HL-60 (cell line): ENCODE measurements around the gene SSTR5.

Experiments
- GABPA ChIP-seq: IDR thresholded peaks from 2 replicates; pipeline ENCODE4 v1.6.1; 2012; ENCODE audit warnings: low read depth
- POLR2AphosphoS5 ChIP-seq: IDR thresholded peaks from 2 replicates; pipeline ENCODE4 v1.6.1; 2012; ENCODE audit warnings: low read depth
- REST ChIP-seq: IDR thresholded peaks from 2 replicates; pipeline ENCODE4 v1.6.1; 2012; ENCODE audit warnings: low read depth; ENCODE audit not compliant: insufficient replicate concordance
- TF ChIP-seq, protein P1 (sequence below): IDR thresholded peaks from one replicate; pipeline ENCODE4 v1.5.1; 2011; ENCODE audit warnings: low read length, control low read depth, inconsistent platforms; ENCODE audit not compliant: insufficient read depth

GRCh38 chr16:1028524-1029258 is 43.9 kb upstream of the SSTR5 start:
- TF ChIP-seq, protein P1, sequence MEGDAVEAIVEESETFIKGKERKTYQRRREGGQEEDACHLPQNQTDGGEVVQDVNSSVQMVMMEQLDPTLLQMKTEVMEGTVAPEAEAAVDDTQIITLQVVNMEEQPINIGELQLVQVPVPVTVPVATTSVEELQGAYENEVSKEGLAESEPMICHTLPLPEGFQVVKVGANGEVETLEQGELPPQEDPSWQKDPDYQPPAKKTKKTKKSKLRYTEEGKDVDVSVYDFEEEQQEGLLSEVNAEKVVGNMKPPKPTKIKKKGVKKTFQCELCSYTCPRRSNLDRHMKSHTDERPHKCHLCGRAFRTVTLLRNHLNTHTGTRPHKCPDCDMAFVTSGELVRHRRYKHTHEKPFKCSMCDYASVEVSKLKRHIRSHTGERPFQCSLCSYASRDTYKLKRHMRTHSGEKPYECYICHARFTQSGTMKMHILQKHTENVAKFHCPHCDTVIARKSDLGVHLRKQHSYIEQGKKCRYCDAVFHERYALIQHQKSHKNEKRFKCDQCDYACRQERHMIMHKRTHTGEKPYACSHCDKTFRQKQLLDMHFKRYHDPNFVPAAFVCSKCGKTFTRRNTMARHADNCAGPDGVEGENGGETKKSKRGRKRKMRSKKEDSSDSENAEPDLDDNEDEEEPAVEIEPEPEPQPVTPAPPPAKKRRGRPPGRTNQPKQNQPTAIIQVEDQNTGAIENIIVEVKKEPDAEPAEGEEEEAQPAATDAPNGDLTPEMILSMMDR: no peak
- TF ChIP-seq POLR2AphosphoS5 (no peak), REST (no peak), GABPA (no peak)
